Effector memory CD4-positive, alpha-beta T cell (primary cell): Measurements from ENCODE around the gene ZNF691.
"Not testable (repeated sequence)": the region's sequence is repeated elsewhere in the genome, so short reads cannot be mapped to it uniquely, and the experiment has no call there.

Experiments used
- DNase-seq, 3 donors: peaks; one replicate each; pipeline ENCODE4 v3.0.0-alpha.2; 2020
- H3K27ac ChIP-seq: 2 replicates; pipeline ENCODE4 v1.7.0; 2013; ENCODE audit warnings: mild to moderate bottlenecking, low read length, moderate library complexity; ENCODE audit not compliant: insufficient read depth, poor library complexity, severe bottlenecking
- H3K27me3 ChIP-seq: replicated peaks from 2 replicates; pipeline ENCODE4 v1.7.0; 2013; ENCODE audit warnings: mild to moderate bottlenecking, low read length; ENCODE audit not compliant: insufficient read depth, control insufficient read depth, poor library complexity, severe bottlenecking
- H3K36me3 ChIP-seq: 2 replicates; pipeline ENCODE4 v1.7.0; 2013; ENCODE audit warnings: mild to moderate bottlenecking, low read length, moderate library complexity; ENCODE audit not compliant: control insufficient read depth, insufficient read depth
- H3K4me1 ChIP-seq: 2 replicates; pipeline ENCODE4 v1.7.0; 2013; ENCODE audit warnings: low read length, mild to moderate bottlenecking; ENCODE audit not compliant: control insufficient read depth, insufficient read depth, poor library complexity, severe bottlenecking
- H3K4me3 ChIP-seq: 2 replicates; pipeline ENCODE4 v1.7.0; 2013; ENCODE audit warnings: low read length, low read depth, mild to moderate bottlenecking; ENCODE audit not compliant: insufficient read depth, poor library complexity, severe bottlenecking
- H3K9me3 ChIP-seq: 2 replicates; pipeline ENCODE4 v1.7.0; 2013; ENCODE audit warnings: mild to moderate bottlenecking, low read length, moderate library complexity; ENCODE audit not compliant: control insufficient read depth
- total RNA-seq, 3 donors: gene quantifications; one replicate each; lab custom pipeline; 2026; lab: John Stamatoyannopoulos, UW

The ZNF691 gene
- 2.8 to 3.7 (median 3.5) reads per million in 3 donors for total RNA-seq

GRCh38 chr1:42846257-42847110 lies at the start of gene ZNF691:
Gene ZNF691, plus strand, starts transcription at chr1:42846613. Its CDS starts 3,046 bp downstream, at chr1:42849659.
- Histone ChIP-seq H3K27me3 (no peaks in the 10 kb centered on the region), H3K4me1 (peaks cover 7% of the 10 kb centered on the region), H3K9me3 (no peaks in the 10 kb centered on the region), H3K4me3 (peak within 1 kb of the TSS; percentile 77), H3K36me3 (peaks cover 7% of the 10 kb centered on the region), H3K27ac (peak within 1 kb of the TSS; percentile 47)
- DNase-seq, result peak; percentile 76 to 86 (median 86)

GRCh38 chr1:42797414-42797813 lies 49.0 kb upstream of the ZNF691 start:
- Histone ChIP-seq H3K27me3 (no peaks in the 10 kb centered on the region), H3K9me3 (no peaks in the 10 kb centered on the region), H3K27ac (no peak overlapping the region), H3K4me1 (no peaks in the 10 kb centered on the region), H3K36me3 (no peaks in the 10 kb centered on the region), H3K4me3 (no peak overlapping the region)
- no peak for DNase-seq

- no peaks in the 10 kb centered on the region for H3K36me3 ChIP-seq
- H3K27ac ChIP-seq, result no peak overlapping the region
- H3K4me3 ChIP-seq, result no peak overlapping the region
- no peaks in the 10 kb centered on the region for H3K9me3 ChIP-seq
- no peaks in the 10 kb centered on the region for H3K27me3 ChIP-seq
- DNase-seq, result no peak
- no peaks in the 10 kb centered on the region for H3K4me1 ChIP-seq
Observed at GRCh38 chr1:42797979-42798378, 48.4 kb upstream of the ZNF691 start.

- Histone ChIP-seq H3K9me3 (no peaks in the 10 kb centered on the region), H3K36me3 (no peaks in the 10 kb centered on the region), H3K4me1 (no peaks in the 10 kb centered on the region), H3K4me3 (no peak overlapping the region), H3K27ac (no peak overlapping the region), H3K27me3 (no peaks in the 10 kb centered on the region)
- no peak for DNase-seq
Observed at GRCh38 chr1:42801832-42802473, 44.5 kb upstream of the ZNF691 start.

- Histone ChIP-seq H3K4me3 (no peak overlapping the region), H3K27ac (no peak overlapping the region), H3K9me3 (no peaks in the 10 kb centered on the region), H3K27me3 (no peaks in the 10 kb centered on the region), H3K36me3 (no peaks in the 10 kb centered on the region), H3K4me1 (no peaks in the 10 kb centered on the region)
- DNase-seq, result no peak
Observed at GRCh38 chr1:42806171-42806570, 40.2 kb upstream of the ZNF691 start.

- no peak for DNase-seq
- no peaks in the 10 kb centered on the region for H3K4me1 ChIP-seq
- no peaks in the 10 kb centered on the region for H3K9me3 ChIP-seq
- H3K4me3 ChIP-seq, result no peak overlapping the region
- no peak overlapping the region for H3K27ac ChIP-seq
- H3K27me3 ChIP-seq, result no peaks in the 10 kb centered on the region
- no peaks in the 10 kb centered on the region for H3K36me3 ChIP-seq
Observed at GRCh38 chr1:42806593-42806992, 39.8 kb upstream of the ZNF691 start.

- Histone ChIP-seq H3K4me1 (no peaks in the 10 kb centered on the region), H3K27ac (no peak overlapping the region), H3K4me3 (no peak overlapping the region), H3K36me3 (no peaks in the 10 kb centered on the region), H3K9me3 (no peaks in the 10 kb centered on the region), H3K27me3 (no peaks in the 10 kb centered on the region)
- no peak for DNase-seq
Observed at GRCh38 chr1:42807056-42807668, 39.3 kb upstream of the ZNF691 start.

- not testable (repeated sequence) for H3K36me3 ChIP-seq, H3K4me3 ChIP-seq, H3K27ac ChIP-seq, DNase-seq, H3K9me3 ChIP-seq, H3K27me3 ChIP-seq
- H3K4me1 ChIP-seq, result peaks cover 16% of the 10 kb centered on the region
Observed at GRCh38 chr1:42814815-42815214, 31.6 kb upstream of the ZNF691 start.

- no peak for DNase-seq
- peaks cover 16% of the 10 kb centered on the region for H3K4me1 ChIP-seq
- H3K27me3 ChIP-seq, result no peaks in the 10 kb centered on the region
- H3K36me3 ChIP-seq, result no peaks in the 10 kb centered on the region
- peak overlapping the region; percentile 92 for H3K27ac ChIP-seq
- H3K9me3 ChIP-seq, result no peaks in the 10 kb centered on the region
- H3K4me3 ChIP-seq, result peak overlapping the region; percentile 94
Observed at GRCh38 chr1:42815941-42816584, 30.4 kb upstream of the ZNF691 start.
